H9 (cell line): ENCODE results near the gene COL11A1. TPM values are rescaled to one million over a fixed set of nuclear protein-coding genes. Genes with fewer than 3 reads are reported as not detected.

Experiments
- DNase-seq: peaks from one replicate; pipeline ENCODE4 v3.0.0-alpha.2; 2017
- H2AFZ ChIP-seq: one replicate; pipeline ENCODE4 v1.6.1; 2013; ENCODE audit warnings: mild to moderate bottlenecking, low read length, control low read depth, moderate library complexity
- H2AK5ac ChIP-seq: 2 replicates; pipeline ENCODE4 v1.6.1; 2013; ENCODE audit warnings: low read length, control low read depth, mixed read lengths; ENCODE audit not compliant: insufficient read length
- H2BK120ac ChIP-seq: one replicate; pipeline ENCODE4 v1.6.1; 2013; ENCODE audit warnings: low read depth, mild to moderate bottlenecking, low read length, control low read depth, inconsistent platforms; ENCODE audit not compliant: poor library complexity, severe bottlenecking
- H2BK12ac ChIP-seq: 2 replicates; pipeline ENCODE4 v1.6.1; 2013; ENCODE audit warnings: low read length, control low read depth, mixed read lengths, low read depth; ENCODE audit not compliant: insufficient read length
- H2BK15ac ChIP-seq: 2 replicates; pipeline ENCODE4 v1.6.1; 2013; ENCODE audit warnings: low read depth, low read length, control low read depth
- H2BK20ac ChIP-seq: one replicate; pipeline ENCODE4 v1.6.1; 2013; ENCODE audit warnings: low read depth, mild to moderate bottlenecking, low read length, control low read depth, inconsistent platforms; ENCODE audit not compliant: poor library complexity, severe bottlenecking
- H2BK5ac ChIP-seq: 2 replicates; pipeline ENCODE4 v1.6.1; 2013; ENCODE audit warnings: low read length, control low read depth, mixed read lengths; ENCODE audit not compliant: insufficient read length
- H3K14ac ChIP-seq: 2 replicates; pipeline ENCODE4 v1.6.1; 2013; ENCODE audit warnings: low read length, control low read depth; ENCODE audit not compliant: insufficient read depth
- H3K18ac ChIP-seq: 2 replicates; pipeline ENCODE4 v1.6.1; 2013; ENCODE audit warnings: low read depth, mild to moderate bottlenecking, mixed read lengths, low read length, control low read depth; ENCODE audit not compliant: insufficient read length
- H3K23ac ChIP-seq: 2 replicates; pipeline ENCODE4 v1.6.1; 2013; ENCODE audit warnings: low read length, control low read depth, mixed read lengths, low read depth; ENCODE audit not compliant: insufficient read length
- H3K23me2 ChIP-seq: 2 replicates; pipeline ENCODE4 v1.6.1; 2013; ENCODE audit warnings: low read depth, mild to moderate bottlenecking, mixed read lengths, low read length, control low read depth; ENCODE audit not compliant: insufficient read length, poor library complexity, severe bottlenecking
- H3K27ac ChIP-seq: 2 replicates; pipeline ENCODE4 v1.5.1; 2013; ENCODE audit warnings: low read length, control low read depth, mixed read lengths, low read depth; ENCODE audit not compliant: insufficient read length
- H3K27me3 ChIP-seq: 2 replicates; pipeline ENCODE4 v1.6.1; 2013; ENCODE audit warnings: low read length, control low read depth, inconsistent platforms; ENCODE audit not compliant: insufficient read depth
- H3K4ac ChIP-seq: 2 replicates; pipeline ENCODE4 v1.6.1; 2013; ENCODE audit warnings: low read depth, mild to moderate bottlenecking, control low read depth, inconsistent platforms, low read length, moderate library complexity
- H3K4me1 ChIP-seq: 2 replicates; pipeline ENCODE4 v1.6.1; 2013; ENCODE audit warnings: low read length, control low read depth, inconsistent platforms; ENCODE audit not compliant: insufficient read depth
- H3K4me2 ChIP-seq: 2 replicates; pipeline ENCODE4 v1.6.1; 2013; ENCODE audit warnings: low read length, control low read depth, mixed read lengths; ENCODE audit not compliant: insufficient read length, insufficient read depth
- H3K56ac ChIP-seq: 2 replicates; pipeline ENCODE4 v1.6.1; 2013; ENCODE audit warnings: low read depth, mild to moderate bottlenecking, mixed read lengths, low read length, control low read depth; ENCODE audit not compliant: insufficient read length
- H3K79me1 ChIP-seq: 2 replicates; pipeline ENCODE4 v1.6.1; 2013; ENCODE audit warnings: low read depth, mild to moderate bottlenecking, moderate library complexity, low read length, control low read depth, inconsistent platforms; ENCODE audit not compliant: insufficient read depth, poor library complexity, severe bottlenecking
- H3K79me2 ChIP-seq: 2 replicates; pipeline ENCODE4 v1.6.1; 2013; ENCODE audit warnings: low read length, control low read depth, inconsistent platforms; ENCODE audit not compliant: insufficient read depth
- H3K9ac ChIP-seq: 2 replicates; pipeline ENCODE4 v1.6.1; 2013; ENCODE audit warnings: low read length, control low read depth, mixed read lengths; ENCODE audit not compliant: insufficient read length; ENCODE audit errors: extremely low read depth
- H3K9me3 ChIP-seq: one replicate; pipeline ENCODE4 v1.6.1; 2013; ENCODE audit warnings: low read depth, low read length, inconsistent platforms; ENCODE audit not compliant: control insufficient read depth
- H3T11ph ChIP-seq: one replicate; pipeline ENCODE4 v1.6.1; 2013; ENCODE audit warnings: mild to moderate bottlenecking, low read length, control low read depth, inconsistent platforms
- H4K20me1 ChIP-seq: one replicate; pipeline ENCODE4 v1.6.1; 2013; ENCODE audit not compliant: control insufficient read depth, insufficient read length, insufficient read depth
- H4K5ac ChIP-seq: 2 replicates; pipeline ENCODE4 v1.6.1; 2013; ENCODE audit warnings: low read depth, mild to moderate bottlenecking, mixed read lengths, low read length, control low read depth; ENCODE audit not compliant: insufficient read length
- H4K8ac ChIP-seq: replicated peaks from 2 replicates; pipeline ENCODE4 v1.6.1; 2013; ENCODE audit warnings: low read length, control low read depth, mixed read lengths, low read depth; ENCODE audit not compliant: insufficient read length
- H4K91ac ChIP-seq: 2 replicates; pipeline ENCODE4 v1.6.1; 2013; ENCODE audit warnings: low read depth, mild to moderate bottlenecking, moderate library complexity, mixed read lengths, low read length, control low read depth; ENCODE audit not compliant: insufficient read length
- H3K27ac Mint-ChIP-seq, 3 experiments: 2 replicates in 2 of 3; 3 replicates in 1 of 3; pipeline ENCODE4 v1.8.0; 2020 to 2021; ENCODE audit warnings: mixed read lengths in 3 of 3, mild to moderate bottlenecking in 1 of 3, moderate library complexity in 1 of 3
- H3K27me3 Mint-ChIP-seq: 2 replicates; pipeline ENCODE4 v1.8.0; 2021; ENCODE audit warnings: low read depth, mild to moderate bottlenecking, moderate library complexity, mixed read lengths
- H3K36me3 Mint-ChIP-seq, 3 experiments: 2 replicates in 2 of 3; 3 replicates in 1 of 3; pipeline ENCODE4 v1.8.0; 2020 to 2021; ENCODE audit warnings: low read depth in 3 of 3, mixed read lengths in 3 of 3; ENCODE audit not compliant: insufficient read depth in 1 of 3
- H3K4me1 Mint-ChIP-seq, 2 experiments: 2 replicates each; pipeline ENCODE4 v1.8.0; 2020; ENCODE audit warnings: mixed read lengths in 2 of 2
- H3K4me3 Mint-ChIP-seq, 2 experiments: 2 replicates in 1 of 2; 3 replicates in 1 of 2; pipeline ENCODE4 v1.8.0; 2020 to 2021; ENCODE audit warnings: mild to moderate bottlenecking in 2 of 2, mixed read lengths in 2 of 2, moderate library complexity in 1 of 2
- H3K9me3 Mint-ChIP-seq, 2 experiments: 2 replicates in 1 of 2; 3 replicates in 1 of 2; pipeline ENCODE4 v1.8.0; 2020; ENCODE audit warnings: mild to moderate bottlenecking in 2 of 2, mixed read lengths in 2 of 2, moderate library complexity in 1 of 2
- CTCF ChIP-seq: fragments of 200-600 bp; sonication (generic); conservative IDR thresholded peaks from 3 replicates; pipeline ENCODE4 v1.8.0; 2021; ENCODE audit warnings: antibody characterized with exemption, mild to moderate bottlenecking
- total RNA-seq: library from RNA; stranded (reverse); gene quantifications from 2 replicates; pipeline ENCODE4 v1.2.1, GENCODE V29; 2021

COL11A1 gene
- total RNA-seq, 1 experiment from 2014 or later = 7.5 TPM

GRCh38 chr1:102977292-102977691, 131.0 kb downstream of the COL11A1 start:
- H3K27ac Mint-ChIP-seq = no peak overlapping the region
- Histone ChIP-seq H3K79me1 (no peaks in the 10 kb centered on the region), H3K23me2 (no peaks in the 10 kb centered on the region), H4K8ac (no peak overlapping the region), H3K27me3 (no peaks in the 10 kb centered on the region), H3K4me2 (no peak overlapping the region), H3K4me1 (no peaks in the 10 kb centered on the region), H2BK5ac (no peak overlapping the region), H4K5ac (no peak overlapping the region), H2AFZ (no peak overlapping the region), H3K14ac (no peak overlapping the region), H3K23ac (no peak overlapping the region), H2BK12ac (no peak overlapping the region), H3K79me2 (no peaks in the 10 kb centered on the region), H2BK20ac (no peak overlapping the region), H3T11ph (no peak overlapping the region), H3K9ac (no peak overlapping the region), H3K4ac (no peak overlapping the region), H3K9me3 (no peaks in the 10 kb centered on the region), H4K91ac (no peak overlapping the region), H3K56ac (no peak overlapping the region), H4K20me1 (no peaks in the 10 kb centered on the region), H3K18ac (no peak overlapping the region), H2BK120ac (no peak overlapping the region), H3K27ac (no peak overlapping the region), H2BK15ac (no peak overlapping the region), H2AK5ac (no peak overlapping the region)
- no peaks in the 10 kb centered on the region for H3K27me3 Mint-ChIP-seq
- H3K4me3 Mint-ChIP-seq = no peak overlapping the region
- DNase-seq = no peak
- H3K4me1 Mint-ChIP-seq = no peaks in the 10 kb centered on the region
- no peak for TF ChIP-seq CTCF
- no peaks in the 10 kb centered on the region for H3K9me3 Mint-ChIP-seq
- no peaks in the 10 kb centered on the region for H3K36me3 Mint-ChIP-seq
